Lower leg skin (tissue), 4 donors: Measurements from ENCODE around the gene CLTB. TPM values are rescaled to one million over a fixed set of nuclear protein-coding genes. Genes with fewer than 3 reads are reported as not detected.

Source experiments
- DNase-seq, 2 donors: peaks; one replicate each; pipeline ENCODE4 v3.0.0-alpha.2; 2019; ENCODE audit warnings: low spot score in 2 of 2
- H3K4me3 ChIP-seq: fragments of 200-600 bp; sonication (generic); 2 replicates; pipeline ENCODE4 v1.5.1; 2017; ENCODE audit warnings: mild to moderate bottlenecking, low read depth; ENCODE audit not compliant: poor library complexity, severe bottlenecking
- POLR2A ChIP-seq, 2 donors: fragments of 450-650 bp; IDR thresholded peaks; one replicate each; pipeline ENCODE4 v1.6.1; 2016 to 2017; ENCODE audit warnings: antibody characterized with exemption in 2 of 2, mild to moderate bottlenecking in 1 of 2, moderate library complexity in 1 of 2
- WGBS, 2 donors: methylation state at CpG; one replicate each; pipeline ENCODE4 v1.1.5; 2018; 5-methylcytosine and 5-hydroxymethylcytosine counted together
- intact Hi-C: fragments of 100-400 bp; cut with DNase I; formaldehyde crosslinking; loops from one replicate; pipeline ENCODE4 v1.15.0; 2023; ENCODE audit warnings: low total_unique reads
- total RNA-seq, 4 donors: library from RNA; depleted of rRNA; stranded (reverse); fragments of >200 nt; gene quantifications; one replicate each; pipeline ENCODE4 v1.1.0, GENCODE V29; 2016
- TF ChIP-seq, protein P1 (sequence below), 3 donors: fragments of 450-650 bp; IDR thresholded peaks; one replicate each; pipeline ENCODE4 v1.5.1; 2016; ENCODE audit warnings: antibody characterized with exemption in 3 of 3, mild to moderate bottlenecking in 3 of 3, moderate library complexity in 2 of 3

CLTB gene
- total RNA-seq, 4 donors from 2014 or later: 707 to 959 (median 743) TPM

DNA sequence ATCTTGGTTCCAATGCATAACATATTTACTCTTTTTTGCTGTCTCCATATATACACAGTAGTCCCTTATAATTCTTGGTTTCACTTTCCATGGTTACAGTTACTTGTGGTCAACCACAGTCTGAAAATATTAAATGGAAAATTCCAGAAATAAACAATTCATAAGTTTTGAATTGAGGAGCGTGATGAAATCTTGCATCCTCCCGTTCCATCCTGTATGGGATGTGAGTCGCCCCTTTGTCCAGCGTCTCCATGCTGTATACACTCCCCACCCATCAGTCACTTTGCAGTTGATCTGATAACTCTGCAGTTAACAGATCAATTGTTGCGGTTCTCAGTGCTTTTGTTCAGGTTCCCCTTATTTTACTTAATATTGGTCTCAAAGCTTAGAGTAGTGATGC is 20.3 kb upstream of the CLTB start:
- no peak overlapping the region for H3K4me3 ChIP-seq
- WGBS, 2 donors: 30% methylated on average over 5 of the region's 5 CpGs
- peak in 1 of 2 donors; percentile 8 for DNase-seq
- no peak for TF ChIP-seq POLR2A (IDR thresholded peaks at IDR 0.05)
- TF ChIP-seq, protein P1, sequence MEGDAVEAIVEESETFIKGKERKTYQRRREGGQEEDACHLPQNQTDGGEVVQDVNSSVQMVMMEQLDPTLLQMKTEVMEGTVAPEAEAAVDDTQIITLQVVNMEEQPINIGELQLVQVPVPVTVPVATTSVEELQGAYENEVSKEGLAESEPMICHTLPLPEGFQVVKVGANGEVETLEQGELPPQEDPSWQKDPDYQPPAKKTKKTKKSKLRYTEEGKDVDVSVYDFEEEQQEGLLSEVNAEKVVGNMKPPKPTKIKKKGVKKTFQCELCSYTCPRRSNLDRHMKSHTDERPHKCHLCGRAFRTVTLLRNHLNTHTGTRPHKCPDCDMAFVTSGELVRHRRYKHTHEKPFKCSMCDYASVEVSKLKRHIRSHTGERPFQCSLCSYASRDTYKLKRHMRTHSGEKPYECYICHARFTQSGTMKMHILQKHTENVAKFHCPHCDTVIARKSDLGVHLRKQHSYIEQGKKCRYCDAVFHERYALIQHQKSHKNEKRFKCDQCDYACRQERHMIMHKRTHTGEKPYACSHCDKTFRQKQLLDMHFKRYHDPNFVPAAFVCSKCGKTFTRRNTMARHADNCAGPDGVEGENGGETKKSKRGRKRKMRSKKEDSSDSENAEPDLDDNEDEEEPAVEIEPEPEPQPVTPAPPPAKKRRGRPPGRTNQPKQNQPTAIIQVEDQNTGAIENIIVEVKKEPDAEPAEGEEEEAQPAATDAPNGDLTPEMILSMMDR (IDR thresholded peaks at IDR 0.05): no peak
- intact Hi-C loops: loop anchor here (5.0 kb wide), 1 partner anchor 734 kb away; no protein-coding TSS in a partner anchor

DNA sequence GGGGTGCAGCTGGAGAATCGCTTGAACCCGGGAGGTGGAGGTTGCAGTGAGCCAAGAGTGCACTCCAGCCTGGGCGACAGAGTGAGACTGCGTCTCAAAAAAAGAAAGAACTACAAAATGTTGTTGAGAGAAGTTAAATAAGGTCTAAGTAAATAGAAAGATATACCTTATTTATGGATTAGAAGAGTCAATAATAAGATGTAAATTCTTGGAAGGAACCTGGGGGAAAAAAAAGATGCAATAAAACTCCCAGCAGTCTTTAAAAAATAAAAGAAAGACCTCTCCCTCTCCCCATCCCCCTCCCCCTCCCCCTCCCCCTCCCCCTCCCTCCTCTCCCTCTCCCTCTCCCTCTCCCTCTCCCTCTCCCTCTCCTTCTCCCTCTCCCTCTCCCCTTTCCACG is 16.4 kb upstream of the CLTB start:
- TF ChIP-seq, protein P1 (IDR thresholded peaks at IDR 0.05): no peak
- no peak for TF ChIP-seq POLR2A (IDR thresholded peaks at IDR 0.05)
- intact Hi-C loops: no loop called here
- H3K4me3 ChIP-seq: no peak overlapping the region
- peak in 1 of 2 donors; percentile 60 for DNase-seq
- WGBS, 2 donors: 92 to 95% methylated on average over 5 of the region's 5 CpGs

DNA sequence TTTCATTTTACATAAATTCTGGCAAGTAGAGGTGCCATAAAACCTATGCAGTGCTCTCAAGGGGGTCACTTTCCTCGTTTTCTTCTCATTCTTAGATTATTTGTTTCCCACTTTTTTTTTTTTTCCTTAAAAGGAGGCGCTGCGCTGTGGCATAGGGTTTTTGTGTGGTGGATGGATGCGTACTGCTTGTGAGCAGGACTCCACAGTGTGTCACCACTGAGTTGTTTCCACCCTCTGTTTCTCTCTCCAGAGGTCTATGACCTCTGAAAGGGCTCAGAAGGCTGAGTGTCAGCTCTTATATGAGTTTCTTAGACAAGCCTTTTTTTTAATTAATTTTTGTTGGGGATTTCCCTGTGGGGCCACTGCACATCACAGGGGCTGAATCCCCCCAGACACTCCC is 13.6 kb upstream of the CLTB start:
- DNase-seq: peak in 1 of 2 donors; percentile 34
- no peak for TF ChIP-seq POLR2A (IDR thresholded peaks at IDR 0.05)
- TF ChIP-seq, protein P1 (IDR thresholded peaks at IDR 0.05): no peak
- WGBS, 2 donors: 65% methylated on average over 4 of the region's 4 CpGs
- intact Hi-C loops: no loop called here
- H3K4me3 ChIP-seq: no peak overlapping the region

DNA sequence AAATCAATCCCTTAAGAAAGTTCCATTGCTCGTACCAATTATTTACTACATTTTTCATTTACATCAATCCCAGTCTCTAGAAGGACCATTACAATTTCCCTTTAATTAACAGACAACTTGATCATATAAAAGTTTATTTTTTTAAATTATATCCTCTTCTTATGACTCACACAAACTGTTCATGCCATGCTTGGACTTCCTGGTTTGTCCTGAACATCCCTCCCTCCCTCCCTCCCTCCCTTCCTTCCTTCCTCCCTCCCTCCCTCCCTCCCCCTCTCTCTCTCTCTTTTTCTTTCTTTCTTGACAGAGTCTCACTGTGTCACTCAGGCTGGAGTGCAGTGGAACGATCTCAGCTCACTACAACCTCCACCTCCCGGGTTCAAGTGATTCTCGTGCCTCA is 11.6 kb upstream of the CLTB start:
- TF ChIP-seq, protein P1 (IDR thresholded peaks at IDR 0.05): no peak
- no peak for TF ChIP-seq POLR2A (IDR thresholded peaks at IDR 0.05)
- H3K4me3 ChIP-seq: no peak overlapping the region
- no peak for DNase-seq
- WGBS, 2 donors: 73 to 74% methylated on average over 4 of the region's 4 CpGs
- intact Hi-C loops: no loop called here

DNA sequence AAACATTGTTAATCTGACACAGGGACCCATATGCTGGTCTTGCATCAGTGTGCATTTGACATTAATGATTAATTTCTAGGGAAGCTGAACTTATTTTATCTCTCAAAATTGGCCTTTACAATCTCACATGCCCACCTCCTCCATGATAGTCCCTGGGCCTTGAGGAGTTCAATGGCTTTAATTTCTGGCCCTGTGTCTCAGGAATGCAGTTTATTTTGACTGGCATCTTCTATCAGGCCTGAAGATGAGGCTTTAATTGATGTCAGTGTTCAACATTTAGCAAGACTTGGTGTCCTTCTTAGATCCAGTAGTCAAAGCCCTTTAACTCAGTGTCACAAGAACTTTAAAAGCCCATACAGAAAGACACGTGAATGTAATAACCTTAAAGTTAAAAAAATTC is 10.5 kb upstream of the CLTB start:
- WGBS, 2 donors: 85 to 88% methylated on average over 1 of the region's 1 CpG
- TF ChIP-seq POLR2A (IDR thresholded peaks at IDR 0.05): no peak
- TF ChIP-seq, protein P1 (IDR thresholded peaks at IDR 0.05): no peak
- intact Hi-C loops: no loop called here
- H3K4me3 ChIP-seq: no peak overlapping the region
- no peak for DNase-seq

DNA sequence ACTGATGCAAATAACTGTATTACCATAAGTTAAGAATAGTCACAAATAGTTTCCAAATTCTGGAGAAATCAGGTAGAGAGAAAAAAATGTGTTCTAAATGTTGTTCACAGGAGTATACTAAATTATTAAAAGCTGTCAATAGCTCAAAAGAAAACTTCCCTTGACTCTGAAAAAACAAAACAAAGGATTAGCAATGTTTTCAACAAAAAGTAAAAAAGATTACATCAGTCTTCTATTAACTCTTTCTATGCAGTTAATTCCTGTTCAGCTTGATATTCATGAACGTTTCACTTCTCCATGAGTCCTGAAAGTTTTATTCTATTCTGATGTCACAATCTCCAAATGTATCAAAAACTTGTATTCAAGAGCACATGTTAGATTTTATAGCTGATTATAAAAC is 9.5 kb upstream of the CLTB start:
- H3K4me3 ChIP-seq: no peak overlapping the region
- no peak for DNase-seq
- TF ChIP-seq, protein P1 (IDR thresholded peaks at IDR 0.05): no peak
- no peak for TF ChIP-seq POLR2A (IDR thresholded peaks at IDR 0.05)
- 75 to 78% methylated on average over 1 of the region's 1 CpG for WGBS, 2 donors
- intact Hi-C loops: no loop called here
